Measurements from ENCODE around the gene MRGPRD.

MRGPRD gene

GRCh38 chr11:68992743-68993255 lies 12.0 kb upstream of the MRGPRD start:
- peaks cover 13% of the 10 kb centered on the region for H3K27me3 Mint-ChIP-seq (ENCODE audit: low read depth, poor library complexity)
- peaks cover 13% of the 10 kb centered on the region for H3K4me1 Mint-ChIP-seq
- no peaks in the 10 kb centered on the region for H3K9me3 Mint-ChIP-seq
- no peak overlapping the region for H3K27ac Mint-ChIP-seq
- TF ChIP-seq, protein P1, sequence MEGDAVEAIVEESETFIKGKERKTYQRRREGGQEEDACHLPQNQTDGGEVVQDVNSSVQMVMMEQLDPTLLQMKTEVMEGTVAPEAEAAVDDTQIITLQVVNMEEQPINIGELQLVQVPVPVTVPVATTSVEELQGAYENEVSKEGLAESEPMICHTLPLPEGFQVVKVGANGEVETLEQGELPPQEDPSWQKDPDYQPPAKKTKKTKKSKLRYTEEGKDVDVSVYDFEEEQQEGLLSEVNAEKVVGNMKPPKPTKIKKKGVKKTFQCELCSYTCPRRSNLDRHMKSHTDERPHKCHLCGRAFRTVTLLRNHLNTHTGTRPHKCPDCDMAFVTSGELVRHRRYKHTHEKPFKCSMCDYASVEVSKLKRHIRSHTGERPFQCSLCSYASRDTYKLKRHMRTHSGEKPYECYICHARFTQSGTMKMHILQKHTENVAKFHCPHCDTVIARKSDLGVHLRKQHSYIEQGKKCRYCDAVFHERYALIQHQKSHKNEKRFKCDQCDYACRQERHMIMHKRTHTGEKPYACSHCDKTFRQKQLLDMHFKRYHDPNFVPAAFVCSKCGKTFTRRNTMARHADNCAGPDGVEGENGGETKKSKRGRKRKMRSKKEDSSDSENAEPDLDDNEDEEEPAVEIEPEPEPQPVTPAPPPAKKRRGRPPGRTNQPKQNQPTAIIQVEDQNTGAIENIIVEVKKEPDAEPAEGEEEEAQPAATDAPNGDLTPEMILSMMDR (IDR thresholded peaks at IDR 0.05): no peak
- DNase-seq: no peak
- no peak overlapping the region for H3K4me3 Mint-ChIP-seq
- no peaks in the 10 kb centered on the region for H3K36me3 Mint-ChIP-seq (ENCODE audit: low read depth)

DNA sequence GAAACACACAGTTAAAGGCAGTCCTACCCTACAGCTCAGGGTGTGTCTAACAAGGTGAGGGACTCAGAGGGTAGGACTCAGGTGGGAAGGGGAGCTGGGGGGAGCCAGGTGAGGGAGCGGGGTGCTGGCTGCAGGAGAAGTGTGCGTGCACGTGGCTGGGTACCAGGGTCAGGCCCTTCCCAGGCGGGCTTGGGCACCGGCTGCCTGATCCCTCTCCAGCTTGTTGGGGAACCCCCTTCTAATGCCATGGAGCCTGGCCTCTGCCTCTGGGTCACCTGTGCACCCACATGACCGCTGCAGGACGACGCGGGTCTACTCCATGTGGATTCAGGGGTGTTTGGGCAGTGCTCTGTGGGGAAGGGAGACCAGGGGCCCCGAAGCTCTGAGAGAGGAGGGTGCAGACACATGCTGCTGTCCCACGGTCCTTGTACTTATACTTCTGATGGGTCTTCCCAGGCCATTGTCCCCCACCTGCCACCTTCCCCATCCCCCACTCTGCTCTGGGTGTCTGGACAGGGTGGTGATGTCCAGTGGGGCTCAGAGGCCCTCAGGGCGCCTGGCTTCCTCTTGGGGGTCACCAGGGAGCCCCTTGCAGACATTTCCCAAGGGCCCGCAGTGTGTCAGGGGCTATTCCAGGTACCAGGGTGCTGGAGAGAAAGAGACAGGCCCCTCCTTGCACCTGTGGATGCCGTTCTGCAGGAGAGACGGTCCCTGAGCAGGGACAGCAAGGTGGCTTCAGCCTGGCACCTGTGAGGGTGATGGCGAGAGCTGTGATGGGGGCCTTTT lies 10.4 kb upstream of the MRGPRD start:
- TF ChIP-seq, protein P1 (IDR thresholded peaks at IDR 0.05): no peak
- Mint-ChIP-seq H3K36me3 (ENCODE audit: low read depth) (peaks cover 8% of the 10 kb centered on the region), H3K9me3 (peaks cover 13% of the 10 kb centered on the region), H3K27me3 (ENCODE audit: low read depth, poor library complexity) (peaks cover 13% of the 10 kb centered on the region), H3K27ac (no peak overlapping the region), H3K4me3 (no peak overlapping the region), H3K4me1 (peaks cover 12% of the 10 kb centered on the region)
- DNase-seq: no peak

GRCh38 chr11:68989936-68990606 lies 9.3 kb upstream of the MRGPRD start:
- peaks cover 12% of the 10 kb centered on the region for H3K4me1 Mint-ChIP-seq
- no peak overlapping the region for H3K4me3 Mint-ChIP-seq
- peaks cover 15% of the 10 kb centered on the region for H3K9me3 Mint-ChIP-seq
- H3K27me3 Mint-ChIP-seq (ENCODE audit: low read depth, poor library complexity): peaks cover 16% of the 10 kb centered on the region
- TF ChIP-seq, protein P1 (IDR thresholded peaks at IDR 0.05): no peak
- DNase-seq: no peak
- no peak overlapping the region for H3K27ac Mint-ChIP-seq
- peaks cover 8% of the 10 kb centered on the region for H3K36me3 Mint-ChIP-seq (ENCODE audit: low read depth)

DNA sequence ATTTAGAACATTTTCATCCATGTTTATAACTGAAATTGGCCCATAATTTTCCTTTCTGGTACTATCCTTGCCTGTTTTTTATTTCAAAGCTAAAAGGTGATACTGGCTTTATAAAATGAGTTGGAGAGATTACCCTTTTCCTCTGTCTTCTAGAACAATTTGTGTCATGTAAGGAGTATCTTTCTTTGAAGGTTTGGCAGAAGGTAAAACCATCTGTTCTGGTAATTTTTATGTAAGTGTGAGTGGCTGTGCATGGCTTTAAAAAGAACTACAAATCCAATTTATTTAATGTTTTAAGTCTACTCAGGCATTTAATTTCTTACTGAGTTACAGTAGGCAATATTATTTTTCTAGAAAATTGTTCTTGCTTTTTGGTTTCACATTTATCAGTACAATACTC lies 7.7 kb upstream of the MRGPRD start:
- no peak for DNase-seq
- peaks cover 13% of the 10 kb centered on the region for H3K27me3 Mint-ChIP-seq (ENCODE audit: low read depth, poor library complexity)
- H3K36me3 Mint-ChIP-seq (ENCODE audit: low read depth): peaks cover 8% of the 10 kb centered on the region
- H3K9me3 Mint-ChIP-seq: peaks cover 17% of the 10 kb centered on the region
- TF ChIP-seq, protein P1 (IDR thresholded peaks at IDR 0.05): no peak
- H3K27ac Mint-ChIP-seq: no peak overlapping the region
- H3K4me3 Mint-ChIP-seq: no peak overlapping the region
- H3K4me1 Mint-ChIP-seq: peaks cover 7% of the 10 kb centered on the region

DNA sequence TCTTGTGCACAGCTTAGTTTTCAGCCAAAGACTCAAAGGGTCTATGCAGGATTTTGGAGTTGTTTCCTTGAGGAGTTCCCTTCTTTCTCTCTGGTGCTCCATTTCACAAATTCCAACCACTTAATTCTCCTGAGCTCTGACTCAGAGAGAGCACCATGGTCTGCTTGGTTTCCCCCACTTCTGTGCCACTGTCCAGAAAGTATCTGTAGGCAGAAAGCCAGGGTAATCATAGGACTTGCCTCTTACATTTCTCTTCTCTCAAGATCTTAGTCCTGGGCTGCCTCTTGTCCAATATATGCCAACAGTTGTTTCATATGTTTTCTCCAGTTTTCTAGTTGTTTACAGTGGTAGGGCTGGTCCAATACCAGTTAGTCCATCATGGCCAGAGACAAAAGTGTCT lies 6.4 kb upstream of the MRGPRD start:
- DNase-seq: no peak
- TF ChIP-seq, protein P1 (IDR thresholded peaks at IDR 0.05): no peak
- Mint-ChIP-seq H3K27ac (no peak overlapping the region), H3K9me3 (peaks cover 26% of the 10 kb centered on the region), H3K27me3 (ENCODE audit: low read depth, poor library complexity) (peaks cover 10% of the 10 kb centered on the region), H3K36me3 (ENCODE audit: low read depth) (peaks cover 8% of the 10 kb centered on the region), H3K4me3 (no peak overlapping the region), H3K4me1 (no peaks in the 10 kb centered on the region)

All from nephron progenitor cell (in vitro differentiated cells).